Iris pigment epithelial cell (primary cell): ENCODE measurements around the gene WWC2.
"Not testable (repeated sequence)": the region's sequence is repeated elsewhere in the genome, so short reads cannot be mapped to it uniquely, and the experiment has no call there.

Experiments used
- DNase-seq: peaks from one replicate; pipeline ENCODE4 v3.0.0-alpha.2; 2011; ENCODE audit warnings: low read depth

WWC2 gene

GRCh38 chr4:183172881-183173280 lies 73.8 kb downstream of the WWC2 start:
- no peak for DNase-seq

GRCh38 chr4:183173580-183174526 lies 74.8 kb downstream of the WWC2 start:
- DNase-seq, result peak; percentile 54

- peak; percentile 65 for DNase-seq
These were observed 76.7 kb downstream of the WWC2 start for GRCh38 chr4:183175631-183176232.

GRCh38 chr4:183177001-183177400 lies 77.9 kb downstream of the WWC2 start:
- DNase-seq, result no peak

GRCh38 chr4:183178201-183178600 lies 79.1 kb downstream of the WWC2 start:
- no peak for DNase-seq

GRCh38 chr4:183180096-183180495 lies 81.0 kb downstream of the WWC2 start:
- DNase-seq, result no peak

GRCh38 chr4:183180621-183181020 lies 81.6 kb downstream of the WWC2 start:
- DNase-seq, result no peak

GRCh38 chr4:183181081-183181480 lies 82.0 kb downstream of the WWC2 start:
- no peak for DNase-seq

- DNase-seq, result peak; percentile 97
These were observed 84.0 kb downstream of the WWC2 start for GRCh38 chr4:183182873-183183725.

GRCh38 chr4:183183906-183184535 lies 85.0 kb downstream of the WWC2 start:
- no peak for DNase-seq

- peak; percentile 96 for DNase-seq
These were observed 86.0 kb downstream of the WWC2 start for GRCh38 chr4:183185018-183185417.

- no peak for DNase-seq
These were observed 86.5 kb downstream of the WWC2 start for GRCh38 chr4:183185559-183185958.

- DNase-seq, result no peak
These were observed 87.8 kb downstream of the WWC2 start for GRCh38 chr4:183186813-183187212.

GRCh38 chr4:183190900-183191527 lies 92.0 kb downstream of the WWC2 start:
- DNase-seq, result no peak

- no peak for DNase-seq
These were observed 92.6 kb downstream of the WWC2 start for GRCh38 chr4:183191630-183192029.

GRCh38 chr4:183192571-183192970 lies 93.5 kb downstream of the WWC2 start:
- DNase-seq, result no peak

GRCh38 chr4:183193730-183194338 lies 94.8 kb downstream of the WWC2 start:
- DNase-seq, result not testable (repeated sequence)

- DNase-seq, result no peak
These were observed 96.5 kb downstream of the WWC2 start for GRCh38 chr4:183195534-183195933.

- no peak for DNase-seq
These were observed 98.1 kb downstream of the WWC2 start for GRCh38 chr4:183197140-183197539.

- peak; percentile 95 for DNase-seq
These were observed 101.4 kb downstream of the WWC2 start for GRCh38 chr4:183200453-183200852.

GRCh38 chr4:183201331-183201730 lies 102.3 kb downstream of the WWC2 start:
- peak; percentile 85 for DNase-seq
